T-helper 2 cell treated with Interferon-gamma antibody and Interleukin-4, amounts not matched to agents 5 μg/mL and 100 μg/mL, for 36 hours (primary cell): ENCODE data around the gene LMTK3.

Experiments
- DNase-seq: peaks from one replicate; pipeline ENCODE4 v3.0.0; 2021; ENCODE audit warnings: low spot score
- H3K27ac Mint-ChIP-seq: one replicate; pipeline ENCODE4 v1.8.0; 2021; ENCODE audit warnings: mild to moderate bottlenecking, mixed read lengths
- H3K27me3 Mint-ChIP-seq: one replicate; pipeline ENCODE4 v1.8.0; 2021; ENCODE audit warnings: low read depth, mixed read lengths
- H3K36me3 Mint-ChIP-seq: one replicate; pipeline ENCODE4 v1.8.0; 2021; ENCODE audit warnings: low read depth, mixed read lengths
- H3K4me1 Mint-ChIP-seq: one replicate; pipeline ENCODE4 v1.8.0; 2021; ENCODE audit warnings: low read depth, mixed read lengths
- H3K4me3 Mint-ChIP-seq: one replicate; pipeline ENCODE4 v1.8.0; 2022; ENCODE audit warnings: mild to moderate bottlenecking, moderate library complexity, mixed read lengths
- H3K9me3 Mint-ChIP-seq: one replicate; pipeline ENCODE4 v1.8.0; 2021; ENCODE audit warnings: mixed read lengths

The LMTK3 gene

GRCh38 chr19:48507911-48508439 is 3.7 kb downstream of the LMTK3 start:
- Mint-ChIP-seq H3K4me3 (no peak overlapping the region), H3K9me3 (no peaks in the 10 kb centered on the region), H3K27me3 (no peaks in the 10 kb centered on the region), H3K27ac (no peak overlapping the region), H3K4me1 (peaks cover 5% of the 10 kb centered on the region), H3K36me3 (no peaks in the 10 kb centered on the region)
- DNase-seq: no peak

GRCh38 chr19:48506138-48506733 is 5.4 kb downstream of the LMTK3 start:
- no peak for DNase-seq
- H3K9me3 Mint-ChIP-seq: no peaks in the 10 kb centered on the region
- H3K36me3 Mint-ChIP-seq: no peaks in the 10 kb centered on the region
- no peak overlapping the region for H3K27ac Mint-ChIP-seq
- no peak overlapping the region for H3K4me3 Mint-ChIP-seq
- no peaks in the 10 kb centered on the region for H3K27me3 Mint-ChIP-seq
- H3K4me1 Mint-ChIP-seq: peaks cover 10% of the 10 kb centered on the region

GRCh38 chr19:48502350-48503018 is 9.2 kb downstream of the LMTK3 start:
- peaks cover 5% of the 10 kb centered on the region for H3K4me1 Mint-ChIP-seq
- H3K27me3 Mint-ChIP-seq: peaks cover 2% of the 10 kb centered on the region
- DNase-seq: no peak
- H3K4me3 Mint-ChIP-seq: peak overlapping the region; percentile 63
- H3K9me3 Mint-ChIP-seq: no peaks in the 10 kb centered on the region
- H3K27ac Mint-ChIP-seq: no peak overlapping the region
- H3K36me3 Mint-ChIP-seq: no peaks in the 10 kb centered on the region

GRCh38 chr19:48501494-48502349 is 9.9 kb downstream of the LMTK3 start:
- peaks cover 5% of the 10 kb centered on the region for H3K4me1 Mint-ChIP-seq
- DNase-seq: peak; percentile 49
- peak overlapping the region; percentile 79 for H3K27ac Mint-ChIP-seq
- no peaks in the 10 kb centered on the region for H3K36me3 Mint-ChIP-seq
- no peaks in the 10 kb centered on the region for H3K9me3 Mint-ChIP-seq
- H3K27me3 Mint-ChIP-seq: peaks cover 2% of the 10 kb centered on the region
- H3K4me3 Mint-ChIP-seq: peak overlapping the region; percentile 63

- Mint-ChIP-seq H3K4me3 (peak overlapping the region; percentile 63), H3K36me3 (no peaks in the 10 kb centered on the region), H3K4me1 (peaks cover 5% of the 10 kb centered on the region), H3K9me3 (no peaks in the 10 kb centered on the region), H3K27me3 (peaks cover 3% of the 10 kb centered on the region), H3K27ac (peak overlapping the region; percentile 79)
- no peak for DNase-seq
These were observed 10.7 kb downstream of the LMTK3 start for GRCh38 chr19:48500830-48501493.

- Mint-ChIP-seq H3K4me3 (no peak overlapping the region), H3K27ac (no peak overlapping the region), H3K9me3 (no peaks in the 10 kb centered on the region), H3K27me3 (peaks cover 17% of the 10 kb centered on the region), H3K36me3 (no peaks in the 10 kb centered on the region), H3K4me1 (peaks cover 8% of the 10 kb centered on the region)
- no peak for DNase-seq
These were observed 12.1 kb downstream of the LMTK3 start for GRCh38 chr19:48499316-48500090.

- Mint-ChIP-seq H3K4me3 (no peak overlapping the region), H3K9me3 (no peaks in the 10 kb centered on the region), H3K27ac (no peak overlapping the region), H3K4me1 (peaks cover 10% of the 10 kb centered on the region), H3K36me3 (no peaks in the 10 kb centered on the region), H3K27me3 (peaks cover 21% of the 10 kb centered on the region)
- no peak for DNase-seq
These were observed 12.9 kb downstream of the LMTK3 start for GRCh38 chr19:48498595-48499311.

- peaks cover 10% of the 10 kb centered on the region for H3K4me1 Mint-ChIP-seq
- peaks cover 22% of the 10 kb centered on the region for H3K27me3 Mint-ChIP-seq
- no peaks in the 10 kb centered on the region for H3K36me3 Mint-ChIP-seq
- no peaks in the 10 kb centered on the region for H3K9me3 Mint-ChIP-seq
- DNase-seq: no peak
- no peak overlapping the region for H3K27ac Mint-ChIP-seq
- H3K4me3 Mint-ChIP-seq: no peak overlapping the region
These were observed 13.7 kb downstream of the LMTK3 start for GRCh38 chr19:48497728-48498594.

- H3K27me3 Mint-ChIP-seq: peaks cover 29% of the 10 kb centered on the region
- H3K36me3 Mint-ChIP-seq: no peaks in the 10 kb centered on the region
- no peak overlapping the region for H3K27ac Mint-ChIP-seq
- DNase-seq: no peak
- peaks cover 15% of the 10 kb centered on the region for H3K4me1 Mint-ChIP-seq
- no peaks in the 10 kb centered on the region for H3K9me3 Mint-ChIP-seq
- no peak overlapping the region for H3K4me3 Mint-ChIP-seq
These were observed 14.5 kb downstream of the LMTK3 start for GRCh38 chr19:48496959-48497727.

GRCh38 chr19:48495396-48495795 is 16.2 kb downstream of the LMTK3 start:
- H3K4me1 Mint-ChIP-seq: peaks cover 21% of the 10 kb centered on the region
- DNase-seq: no peak
- no peak overlapping the region for H3K4me3 Mint-ChIP-seq
- no peaks in the 10 kb centered on the region for H3K36me3 Mint-ChIP-seq
- no peak overlapping the region for H3K27ac Mint-ChIP-seq
- peaks cover 42% of the 10 kb centered on the region for H3K27me3 Mint-ChIP-seq
- H3K9me3 Mint-ChIP-seq: no peaks in the 10 kb centered on the region

GRCh38 chr19:48493718-48494401 is 17.8 kb downstream of the LMTK3 start:
- Mint-ChIP-seq H3K27ac (no peak overlapping the region), H3K36me3 (no peaks in the 10 kb centered on the region), H3K4me3 (peak overlapping the region; percentile 80), H3K9me3 (no peaks in the 10 kb centered on the region), H3K27me3 (peaks cover 45% of the 10 kb centered on the region), H3K4me1 (peaks cover 29% of the 10 kb centered on the region)
- DNase-seq: no peak
